Muscle layer of duodenum (tissue), 2 donors: ENCODE measurements around the gene PORCN.
A peak's percentile ranks its signal among the peaks of the same experiment; 100 is the strongest.

Source experiments
- H3K27ac ChIP-seq: one replicate; pipeline ENCODE4 v1.7.0; 2013; ENCODE audit warnings: mild to moderate bottlenecking, low read length
- H3K27me3 ChIP-seq: one replicate; pipeline ENCODE4 v1.7.0; 2013; ENCODE audit warnings: low read depth, mild to moderate bottlenecking, control low read depth, low read length
- H3K36me3 ChIP-seq, 2 donors: one replicate each; pipeline ENCODE4 v1.7.0; 2013; ENCODE audit warnings: low read length in 2 of 2, control low read depth in 1 of 2, mild to moderate bottlenecking in 1 of 2; ENCODE audit not compliant: insufficient read depth in 2 of 2, control insufficient read depth in 1 of 2
- H3K4me1 ChIP-seq, 2 donors: one replicate each; pipeline ENCODE4 v1.7.0; 2013; ENCODE audit warnings: low read length in 2 of 2, mild to moderate bottlenecking in 2 of 2, control low read depth in 1 of 2, moderate library complexity in 1 of 2; ENCODE audit not compliant: insufficient read depth in 2 of 2, control insufficient read depth in 1 of 2
- H3K4me3 ChIP-seq, 2 donors: one replicate each; pipeline ENCODE4 v1.7.0; 2013; ENCODE audit warnings: low read length in 2 of 2, low read depth in 1 of 2, mild to moderate bottlenecking in 1 of 2
- H3K9me3 ChIP-seq, 2 donors: one replicate each; pipeline ENCODE4 v1.7.0; 2013; ENCODE audit warnings: low read length in 2 of 2, control low read depth in 1 of 2, mild to moderate bottlenecking in 1 of 2; ENCODE audit not compliant: control insufficient read depth in 1 of 2
- donor health status: healthy.

PORCN gene

DNA sequence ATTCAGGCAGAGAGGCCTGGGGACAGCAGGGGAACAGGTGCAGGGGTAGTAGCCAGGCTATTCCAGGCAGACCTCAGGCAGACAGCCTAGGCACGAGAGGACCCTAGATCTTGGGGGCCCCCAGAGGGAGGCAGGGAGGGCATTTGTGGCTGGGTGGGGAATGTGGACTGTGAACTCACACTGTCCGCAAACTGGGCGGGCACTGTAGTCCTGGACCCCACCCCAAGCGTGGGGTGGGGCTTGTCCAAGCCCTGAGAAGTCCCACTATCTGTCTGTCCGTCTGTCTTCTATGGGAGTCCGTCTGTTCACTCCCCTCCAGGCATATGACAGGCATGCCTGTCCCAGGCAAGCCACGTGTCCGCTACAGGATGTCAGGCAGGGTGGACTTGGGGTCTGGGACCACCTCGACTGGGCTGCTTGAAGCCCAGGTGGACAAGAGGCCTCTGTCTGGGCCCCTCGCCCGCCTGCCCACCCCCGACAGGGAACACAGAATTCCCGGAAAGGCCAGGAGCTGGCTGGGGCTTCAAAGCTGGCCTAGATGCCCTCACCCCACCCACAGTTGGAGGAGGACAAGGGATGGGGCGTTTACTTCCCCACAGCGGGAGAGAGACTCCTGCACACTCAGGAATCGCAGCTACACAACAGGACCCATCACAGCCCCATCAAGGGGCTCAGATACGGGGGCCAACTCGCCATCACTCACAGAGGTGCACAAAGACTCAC lies 38.5 kb upstream of the PORCN start, which contains the start of gene SLC38A5:
Gene SLC38A5 (minus strand): TSS at position 151 of the 723 bp plus-strand sequence. CDS start 2,336 bp downstream, outside the sequence.
- Histone ChIP-seq H3K27ac (no peak within 1 kb of the TSS), H3K36me3 (no peaks in the 10 kb centered on the region), H3K4me1 (peaks cover 0 to 13% of the 10 kb centered on the region in 2 donors), H3K27me3 (no peaks in the 10 kb centered on the region), H3K4me3 (peak within 1 kb of the TSS in 1 of 2 donors; percentile 48), H3K9me3 (no peaks in the 10 kb centered on the region)

DNA sequence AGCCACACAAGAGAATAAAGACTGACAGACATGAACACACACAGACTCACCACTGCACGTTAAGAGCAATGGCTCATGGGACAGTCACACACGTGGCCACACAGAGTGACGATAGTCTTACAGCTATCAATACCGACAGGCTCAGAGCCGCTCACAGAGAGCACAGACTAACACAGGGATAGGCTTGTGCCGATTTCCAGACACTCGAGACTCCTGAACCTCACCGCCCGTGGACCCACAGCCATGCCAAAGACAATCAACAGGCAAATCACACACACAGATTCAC lies 38.0 kb upstream of the PORCN start:
- no peak overlapping the region for H3K4me3 ChIP-seq
- H3K27ac ChIP-seq, result no peak overlapping the region
- H3K4me1 ChIP-seq, result peaks cover 0 to 13% of the 10 kb centered on the region in 2 donors
- no peaks in the 10 kb centered on the region for H3K9me3 ChIP-seq
- H3K27me3 ChIP-seq, result no peaks in the 10 kb centered on the region
- no peaks in the 10 kb centered on the region for H3K36me3 ChIP-seq

DNA sequence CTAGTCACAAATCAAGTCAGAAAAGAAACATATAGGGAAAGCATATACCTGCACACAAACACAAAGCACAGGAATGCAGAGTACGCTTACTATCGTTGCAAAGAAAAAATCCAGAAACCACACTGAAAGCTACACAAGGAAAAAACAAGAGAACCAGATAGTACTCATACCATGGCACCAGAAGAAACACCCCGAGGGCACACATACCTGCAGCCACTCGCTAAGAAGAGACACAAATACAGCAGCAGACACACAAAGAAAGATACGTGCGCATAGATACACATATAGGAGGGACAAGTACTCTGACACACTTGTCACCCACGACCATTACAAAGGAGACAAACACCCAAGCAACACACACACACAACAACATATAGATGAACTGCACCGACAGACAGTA lies 37.3 kb upstream of the PORCN start:
- H3K36me3 ChIP-seq, result no peaks in the 10 kb centered on the region
- no peaks in the 10 kb centered on the region for H3K9me3 ChIP-seq
- no peak overlapping the region for H3K4me3 ChIP-seq
- no peak overlapping the region for H3K27ac ChIP-seq
- H3K27me3 ChIP-seq, result no peaks in the 10 kb centered on the region
- H3K4me1 ChIP-seq, result peaks cover 0 to 13% of the 10 kb centered on the region in 2 donors

DNA sequence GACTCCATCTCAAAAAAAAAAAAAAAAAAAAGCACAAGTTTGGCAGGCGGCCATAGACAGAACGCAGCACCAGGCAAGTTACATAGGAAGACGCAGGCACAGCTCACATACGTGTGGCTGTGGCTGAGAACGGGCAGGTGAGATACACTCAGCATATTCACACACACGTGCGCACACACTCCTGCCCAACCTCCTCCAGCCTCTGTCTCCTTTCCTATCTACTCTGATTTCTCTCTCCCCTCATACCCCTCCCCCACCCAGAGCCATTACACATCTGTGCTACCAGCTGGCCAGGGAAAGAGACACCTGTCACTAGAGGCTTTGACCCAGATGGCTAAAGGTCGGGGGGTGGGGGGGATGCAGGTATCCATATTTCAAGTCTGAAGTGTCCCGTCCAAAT lies 36.6 kb upstream of the PORCN start:
- Histone ChIP-seq H3K4me1 (peaks cover 0 to 17% of the 10 kb centered on the region in 2 donors), H3K27ac (no peak overlapping the region), H3K36me3 (no peaks in the 10 kb centered on the region), H3K9me3 (no peaks in the 10 kb centered on the region), H3K27me3 (no peaks in the 10 kb centered on the region), H3K4me3 (no peak overlapping the region)

DNA sequence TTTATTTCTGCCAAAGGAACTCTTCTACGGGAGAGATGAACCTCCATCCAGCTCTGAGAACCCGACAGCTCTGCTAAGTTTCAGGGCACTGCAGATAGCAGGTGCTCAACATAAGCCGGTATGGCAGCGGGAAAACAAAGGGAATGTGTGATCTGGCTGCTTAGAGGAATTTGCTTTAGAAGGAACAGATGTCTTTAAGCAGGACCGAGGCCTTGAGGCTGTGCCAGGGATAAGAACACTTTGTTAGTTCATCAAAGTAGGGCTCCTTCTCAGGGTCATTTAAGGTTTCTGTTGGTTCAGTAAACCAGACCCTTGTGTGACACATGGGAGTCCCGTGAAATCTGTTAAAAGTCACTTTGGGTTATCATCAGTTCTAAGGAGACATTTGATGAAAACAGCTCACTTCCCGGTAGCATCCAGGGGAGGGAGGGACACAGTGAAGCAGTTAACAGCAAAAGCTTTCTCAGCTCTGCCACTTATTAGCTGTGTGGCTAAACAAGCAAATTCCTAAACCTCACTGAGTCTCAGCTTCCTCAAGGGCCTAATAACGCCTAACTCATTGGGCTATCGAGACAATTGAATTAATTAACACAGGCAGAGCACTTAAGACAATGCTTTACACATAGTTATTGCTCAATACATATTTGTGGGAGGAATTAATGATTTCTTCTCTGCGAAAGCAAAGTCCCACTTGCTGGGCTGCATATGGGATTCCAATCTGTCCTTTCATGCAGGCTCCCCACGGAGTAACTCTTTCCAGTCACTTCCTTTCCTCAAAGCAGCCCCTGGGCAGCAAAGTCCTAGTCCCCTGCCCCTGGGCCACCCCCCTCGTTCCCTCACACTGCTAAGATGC lies 35.7 kb upstream of the PORCN start:
- no peaks in the 10 kb centered on the region for H3K27me3 ChIP-seq

DNA sequence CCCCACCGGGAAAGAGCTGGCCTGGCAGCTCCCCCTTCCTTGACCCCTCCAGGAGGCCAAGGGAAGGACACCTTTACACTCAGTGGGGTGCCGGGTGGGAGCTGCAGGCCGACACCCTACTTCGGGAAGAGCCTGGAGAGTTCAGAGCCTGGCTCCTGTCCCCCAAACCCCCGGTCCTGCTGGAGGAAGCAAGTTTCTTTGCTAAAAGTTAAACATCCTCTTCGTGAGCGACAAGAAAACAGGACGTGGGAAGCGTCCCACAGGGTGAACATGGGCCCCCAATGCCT lies 35.1 kb upstream of the PORCN start:
- Histone ChIP-seq H3K27ac (no peak overlapping the region), H3K4me3 (no peak overlapping the region)

More for the DNA sequence above, 35.7 kb upstream of the PORCN start:
- H3K36me3 ChIP-seq, result no peaks in the 10 kb centered on the region
- H3K27ac ChIP-seq, result no peak overlapping the region
- H3K4me1 ChIP-seq, result peaks cover 0 to 10% of the 10 kb centered on the region in 2 donors
- no peaks in the 10 kb centered on the region for H3K9me3 ChIP-seq
- no peak overlapping the region for H3K4me3 ChIP-seq

DNA sequence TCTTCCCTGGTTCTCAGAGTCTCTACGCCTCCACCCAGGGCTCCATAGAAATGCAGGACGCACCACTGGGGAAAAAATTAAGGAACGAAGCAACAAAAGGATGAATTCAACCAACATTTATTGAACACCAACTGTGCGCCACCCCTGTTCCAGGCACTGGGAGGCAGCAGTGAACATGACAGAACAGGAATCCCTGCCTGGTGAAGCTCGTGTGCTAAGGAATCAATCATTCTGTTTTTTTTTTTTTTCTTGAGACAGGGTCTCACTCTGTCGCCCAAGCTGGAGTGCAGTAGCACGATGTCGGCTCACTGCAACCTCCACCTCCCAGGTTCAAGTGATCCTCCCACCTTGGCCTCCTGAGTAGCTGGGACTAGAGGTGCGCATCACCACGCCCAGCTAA lies 34.7 kb upstream of the PORCN start:
- peaks cover 0 to 5% of the 10 kb centered on the region in 2 donors for H3K4me1 ChIP-seq
- H3K4me3 ChIP-seq, result no peak overlapping the region
- no peaks in the 10 kb centered on the region for H3K9me3 ChIP-seq
- no peaks in the 10 kb centered on the region for H3K36me3 ChIP-seq
- no peak overlapping the region for H3K27ac ChIP-seq
- no peaks in the 10 kb centered on the region for H3K27me3 ChIP-seq

More for the DNA sequence above, 35.1 kb upstream of the PORCN start:
- Histone ChIP-seq H3K9me3 (no peaks in the 10 kb centered on the region), H3K4me1 (peaks cover 0 to 5% of the 10 kb centered on the region in 2 donors), H3K27me3 (no peaks in the 10 kb centered on the region), H3K36me3 (no peaks in the 10 kb centered on the region)

DNA sequence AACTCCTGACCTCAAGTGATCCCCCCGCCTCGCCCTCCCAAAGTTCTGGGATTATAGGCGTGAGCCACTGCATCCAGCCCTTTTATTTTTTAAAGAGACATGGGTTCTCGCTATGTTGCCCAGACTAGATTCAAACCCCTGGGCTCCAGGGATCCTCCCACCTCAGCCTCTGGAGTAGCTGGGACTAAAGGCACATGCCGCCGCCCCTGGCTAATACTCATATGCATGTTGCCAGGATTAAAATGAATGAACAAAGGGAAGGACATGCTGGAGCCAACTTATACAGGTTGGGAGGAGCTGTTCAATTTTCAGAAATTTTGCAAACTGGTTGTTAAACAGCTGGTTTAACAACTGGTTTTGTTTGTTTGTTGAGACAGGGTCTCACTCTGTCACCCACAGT lies 34.2 kb upstream of the PORCN start:
- H3K27me3 ChIP-seq, result no peaks in the 10 kb centered on the region
- H3K4me1 ChIP-seq, result peaks cover 0 to 5% of the 10 kb centered on the region in 2 donors
- no peaks in the 10 kb centered on the region for H3K36me3 ChIP-seq
- H3K4me3 ChIP-seq, result no peak overlapping the region
- H3K27ac ChIP-seq, result no peak overlapping the region
- H3K9me3 ChIP-seq, result no peaks in the 10 kb centered on the region

DNA sequence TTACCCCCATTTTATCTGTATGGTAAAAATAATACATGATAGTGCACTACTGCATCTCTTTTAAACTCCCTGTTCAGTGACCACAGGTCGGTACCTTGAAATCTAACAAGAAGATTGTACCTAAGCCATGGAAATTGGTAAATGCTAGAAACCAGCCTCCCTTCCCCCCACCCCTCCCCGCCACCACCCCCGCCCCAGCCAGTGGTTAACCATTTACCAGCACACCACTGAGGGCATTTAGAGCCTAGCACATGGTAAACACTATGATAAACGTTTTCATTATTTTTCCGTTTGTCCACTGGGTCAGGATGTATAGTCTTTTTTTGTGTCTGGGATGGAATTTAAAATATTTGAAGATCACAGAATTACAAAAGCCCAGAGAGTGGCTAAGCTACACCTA lies 33.5 kb upstream of the PORCN start:
- no peaks in the 10 kb centered on the region for H3K9me3 ChIP-seq
- H3K36me3 ChIP-seq, result no peaks in the 10 kb centered on the region
- peaks cover 0 to 5% of the 10 kb centered on the region in 2 donors for H3K4me1 ChIP-seq
- H3K27me3 ChIP-seq, result no peaks in the 10 kb centered on the region
- H3K4me3 ChIP-seq, result peak overlapping the region; percentile 69 to 80
- H3K27ac ChIP-seq, result peak overlapping the region; percentile 67

DNA sequence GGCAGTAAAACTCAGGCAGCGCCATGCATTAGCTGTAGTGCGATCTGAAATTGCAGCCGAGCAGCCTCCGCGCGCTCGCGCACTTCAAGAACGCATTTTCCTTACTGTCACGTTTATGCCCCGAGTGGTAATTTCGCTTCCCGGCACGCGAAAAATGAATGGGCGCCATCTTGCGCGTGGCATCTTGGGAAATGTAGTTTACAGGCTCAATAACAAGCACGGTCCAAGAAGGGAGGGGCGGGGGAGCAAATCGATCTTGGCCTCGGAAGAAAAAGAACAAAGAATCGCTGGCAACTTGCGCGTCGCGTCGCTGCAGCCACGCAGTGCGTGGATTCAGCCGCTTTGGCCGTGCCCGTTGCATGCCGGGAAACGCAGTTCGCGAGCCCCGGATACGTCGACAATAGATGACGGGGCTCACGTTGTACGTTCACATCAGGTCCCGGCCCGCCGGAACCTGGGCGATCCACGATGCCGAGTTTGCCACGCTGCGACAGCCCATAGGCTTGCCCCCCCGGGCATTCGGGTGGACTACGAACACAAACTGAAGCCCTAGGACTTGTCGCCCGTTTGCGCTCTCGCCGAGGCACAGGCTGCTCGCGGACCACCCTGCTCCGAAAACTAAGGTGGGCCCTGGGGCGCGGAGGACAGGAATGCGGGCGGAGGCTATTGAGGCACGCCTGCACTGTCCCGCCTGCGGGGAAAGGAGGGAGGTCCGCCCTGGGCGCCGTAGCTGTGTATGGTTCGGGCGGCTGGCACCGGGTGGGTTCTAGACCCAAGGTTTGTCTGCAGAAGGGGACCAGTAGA lies 32.8 kb upstream of the PORCN start, which contains the start of gene FTSJ1:
Gene FTSJ1 (plus strand): TSS at position 426 of the 804 bp plus-strand sequence. CDS start 1,849 bp downstream, outside the sequence.
- H3K4me3 ChIP-seq, result peak within 1 kb of the TSS; percentile 69 to 80
- peaks cover 0 to 5% of the 10 kb centered on the region in 2 donors for H3K4me1 ChIP-seq
- H3K9me3 ChIP-seq, result no peaks in the 10 kb centered on the region
- no peaks in the 10 kb centered on the region for H3K27me3 ChIP-seq
- H3K36me3 ChIP-seq, result peaks cover 0 to 1% of the 10 kb centered on the region in 2 donors
- H3K27ac ChIP-seq, result peak within 1 kb of the TSS; percentile 67

DNA sequence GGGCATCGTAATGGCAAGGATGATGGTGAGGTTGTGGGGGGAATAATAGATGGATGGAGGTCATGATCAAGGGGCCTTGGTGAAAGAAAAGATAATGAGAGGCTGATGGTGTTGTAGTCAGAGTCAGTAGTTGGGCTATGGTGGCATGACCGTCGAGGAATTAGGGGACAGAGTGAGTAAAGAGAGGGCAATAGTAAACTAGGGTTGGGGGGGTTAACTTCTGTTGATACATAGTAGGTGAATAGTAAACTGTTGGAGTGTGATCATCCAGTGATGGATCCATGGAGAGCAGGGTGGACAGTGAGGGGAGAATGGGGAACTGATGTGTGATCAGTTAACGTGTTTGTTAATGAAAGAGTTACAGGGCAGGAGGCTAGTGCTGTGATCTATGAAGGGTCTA lies 31.9 kb upstream of the PORCN start:
- Histone ChIP-seq H3K4me1 (peaks cover 0 to 5% of the 10 kb centered on the region in 2 donors), H3K4me3 (peak overlapping the region; percentile 69 to 80), H3K27ac (peak overlapping the region; percentile 67)

More for the DNA sequence above, 31.9 kb upstream of the PORCN start:
- H3K36me3 ChIP-seq, result peaks cover 0 to 10% of the 10 kb centered on the region in 2 donors
- H3K9me3 ChIP-seq, result no peaks in the 10 kb centered on the region
- H3K27me3 ChIP-seq, result no peaks in the 10 kb centered on the region
